CD14-positive monocyte (primary cell): ENCODE measurements around the gene NXPH4. TPM values are rescaled to one million over a fixed set of nuclear protein-coding genes. Genes with fewer than 3 reads are reported as not detected.

Experiments used
- DNase-seq, 3 donors: peaks; one replicate each; pipeline ENCODE4 v3.0.0-alpha.2; 2011 to 2022
- H2AFZ ChIP-seq: 2 replicates; pipeline ENCODE4 v1.6.0; 2012; ENCODE audit warnings: mild to moderate bottlenecking, low read depth, low read length, inconsistent platforms; ENCODE audit not compliant: insufficient read depth, poor library complexity, severe bottlenecking
- H3K27ac ChIP-seq, 2 donors: 1 replicate in 1 of 2; 2 replicates in 1 of 2; pipeline ENCODE4 v1.5.1; 2012 to 2013; ENCODE audit warnings: low read length in 2 of 2, control low read depth in 1 of 2, inconsistent platforms in 1 of 2, low read depth in 1 of 2, mild to moderate bottlenecking in 1 of 2
- H3K27me3 ChIP-seq, 2 donors: one replicate each; pipeline versions ENCODE4 v1.6.0 to v1.6.1; 2011 to 2013; ENCODE audit warnings: low read length in 2 of 2; ENCODE audit not compliant: control insufficient read depth in 2 of 2, insufficient read depth in 2 of 2
- H3K36me3 ChIP-seq, 2 donors: replicated peaks in 1 of 2; 1 replicate in 1 of 2; 2 replicates in 1 of 2; pipeline versions ENCODE4 v1.5.1 to v1.6.1; 2012 to 2013; ENCODE audit warnings: low read length in 2 of 2, control low read depth in 1 of 2, inconsistent platforms in 1 of 2, mild to moderate bottlenecking in 1 of 2; ENCODE audit not compliant: insufficient read depth in 2 of 2, control insufficient read depth in 1 of 2
- H3K4me1 ChIP-seq, 2 donors: 1 replicate in 1 of 2; 2 replicates in 1 of 2; pipeline versions ENCODE4 v1.5.1 to v1.6.1; 2012 to 2013; ENCODE audit warnings: low read length in 2 of 2, control low read depth in 1 of 2, inconsistent platforms in 1 of 2, mild to moderate bottlenecking in 1 of 2, moderate library complexity in 1 of 2; ENCODE audit not compliant: insufficient read depth in 2 of 2, control insufficient read depth in 1 of 2
- H3K4me2 ChIP-seq: replicated peaks from 2 replicates; pipeline ENCODE3; 2012; ENCODE audit warnings: low read length, moderate library complexity, mild to moderate bottlenecking; ENCODE audit not compliant: poor library complexity, severe bottlenecking; ENCODE audit errors: extremely low read depth
- H3K4me3 ChIP-seq, 3 experiments: fragments of 200-600 bp in 1 of 3; sonication (generic) in 1 of 3; replicated peaks in 1 of 3; 1 replicate in 2 of 3; 2 replicates in 1 of 3; pipeline ENCODE4 v1.5.1; 2011 to 2013; ENCODE audit warnings: low read length in 3 of 3, mild to moderate bottlenecking in 3 of 3, control low read depth in 2 of 3, low read depth in 2 of 3, inconsistent platforms in 1 of 3, moderate library complexity in 1 of 3
- H3K79me2 ChIP-seq: 2 replicates; pipeline ENCODE4 v1.6.0; 2012; ENCODE audit warnings: mild to moderate bottlenecking, control low read depth, inconsistent platforms, low read length, moderate library complexity; ENCODE audit not compliant: insufficient read depth
- H3K9ac ChIP-seq: 2 replicates; pipeline ENCODE4 v1.6.0; 2017; ENCODE audit warnings: low read length, mild to moderate bottlenecking; ENCODE audit not compliant: insufficient read depth, poor library complexity, severe bottlenecking
- H3K9me3 ChIP-seq, 2 donors: replicated peaks in 1 of 2; 1 replicate in 1 of 2; 2 replicates in 1 of 2; pipeline versions ENCODE4 v1.5.1 to v1.6.1; 2012 to 2013; ENCODE audit warnings: low read length in 2 of 2, control low read depth in 1 of 2; ENCODE audit not compliant: control insufficient read depth in 1 of 2, insufficient read depth in 1 of 2
- H4K20me1 ChIP-seq: 2 replicates; pipeline ENCODE4 v1.6.0; 2012; ENCODE audit warnings: mild to moderate bottlenecking, low read length, control low read depth, moderate library complexity; ENCODE audit not compliant: insufficient read depth
- H3K27ac Mint-ChIP-seq, 7 donors: one replicate each; pipeline ENCODE4 v1.8.0; 2020; ENCODE audit warnings: mild to moderate bottlenecking in 7 of 7, mixed read lengths in 7 of 7, moderate library complexity in 6 of 7, inconsistent platforms in 2 of 7
- H3K27me3 Mint-ChIP-seq, 3 donors: one replicate each; pipeline ENCODE4 v1.8.0; 2021 to 2022; ENCODE audit warnings: low read depth in 3 of 3, mild to moderate bottlenecking in 3 of 3, mixed read lengths in 3 of 3, moderate library complexity in 3 of 3, inconsistent platforms in 1 of 3
- H3K36me3 Mint-ChIP-seq, 2 donors: one replicate each; pipeline ENCODE4 v1.8.0; 2020; ENCODE audit warnings: mixed read lengths in 2 of 2, inconsistent platforms in 1 of 2, mild to moderate bottlenecking in 1 of 2
- H3K4me1 Mint-ChIP-seq: one replicate; pipeline ENCODE4 v1.8.0; 2020; ENCODE audit warnings: mild to moderate bottlenecking, mixed read lengths
- H3K4me3 Mint-ChIP-seq, 2 donors: one replicate each; pipeline ENCODE4 v1.8.0; 2020; ENCODE audit warnings: mild to moderate bottlenecking in 2 of 2, mixed read lengths in 2 of 2, moderate library complexity in 1 of 2
- H3K9me3 Mint-ChIP-seq, 7 donors: one replicate each; pipeline ENCODE4 v1.8.0; 2020 to 2022; ENCODE audit warnings: mixed read lengths in 7 of 7, mild to moderate bottlenecking in 6 of 7, moderate library complexity in 6 of 7, inconsistent platforms in 2 of 7
- WGBS: methylation state at CpG from one replicate; pipeline ENCODE4 v1.1.5; 2013; ENCODE audit warnings: missing lambda C conversion rate; ENCODE audit not compliant: insufficient coverage; 5-methylcytosine and 5-hydroxymethylcytosine counted together
- intact Hi-C, 2 donors: fragments of 100-400 bp; cut with micrococcal nuclease; formaldehyde crosslinking; loops; one replicate each; pipeline versions ENCODE4 v1.15.0 to v1.15.1; 2023
- polyA plus RNA-seq, 3 donors: library from polyadenylated mRNA; depleted of rRNA in 1 of 3; unstranded in 2 of 3; stranded (reverse) in 1 of 3; fragments of 300-500 nt in 2 of 3; fragments of >200 nt in 1 of 3; fragmentation: Illumina TruSeq in 2 of 3; gene quantifications; 1 replicate in 2 of 3; 2 replicates in 1 of 3; pipeline ENCODE4 v1.2.3, GENCODE V29; 2012 to 2021
- TF ChIP-seq, protein P1 (sequence below): fragments of 200-600 bp; IDR thresholded peaks from one replicate; pipeline ENCODE4 v1.8.0; 2022; ENCODE audit warnings: antibody characterized with exemption, mild to moderate bottlenecking

Gene NXPH4
- polyA plus RNA-seq, 3 donors: not detected

DNA sequence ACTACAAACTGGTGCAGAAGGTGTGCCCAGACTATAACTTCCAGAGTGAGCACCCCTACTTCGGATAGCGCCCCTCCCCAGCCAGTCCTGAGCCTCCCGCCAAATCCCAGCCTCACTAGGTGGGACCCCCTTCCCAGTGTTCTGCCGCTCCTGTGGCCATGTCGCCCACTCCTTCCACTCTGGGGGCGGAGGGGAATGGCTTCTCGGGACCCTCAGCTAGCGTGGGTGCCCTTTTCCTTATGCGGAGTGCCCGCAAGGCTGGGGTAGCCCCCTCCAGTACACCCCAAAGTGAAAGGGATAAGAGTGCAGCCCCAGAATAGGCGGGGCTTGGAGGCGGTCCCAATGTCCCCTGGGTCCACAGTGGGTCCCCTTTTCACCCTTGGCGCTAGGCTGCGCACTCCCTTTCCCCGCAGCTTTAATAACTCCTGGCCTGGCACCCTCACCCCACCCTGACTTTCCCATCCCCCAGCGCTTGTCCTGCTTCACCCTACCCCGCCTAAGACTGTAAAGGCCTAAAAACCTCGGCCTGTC lies 9.2 kb downstream of the NXPH4 start:
- Mint-ChIP-seq H3K4me3 (peak overlapping the region in 1 of 2 donors; percentile 89), H3K36me3 (peaks cover 6 to 29% of the 10 kb centered on the region in 2 donors), H3K27me3 (peaks cover 69 to 83% (median 80%) of the 10 kb centered on the region in 3 donors), H3K4me1 (peaks cover 58% of the 10 kb centered on the region), H3K27ac (no peak overlapping the region), H3K9me3 (peaks cover 0 to 36% (median 14%) of the 10 kb centered on the region in 7 donors)
- TF ChIP-seq, protein P1, sequence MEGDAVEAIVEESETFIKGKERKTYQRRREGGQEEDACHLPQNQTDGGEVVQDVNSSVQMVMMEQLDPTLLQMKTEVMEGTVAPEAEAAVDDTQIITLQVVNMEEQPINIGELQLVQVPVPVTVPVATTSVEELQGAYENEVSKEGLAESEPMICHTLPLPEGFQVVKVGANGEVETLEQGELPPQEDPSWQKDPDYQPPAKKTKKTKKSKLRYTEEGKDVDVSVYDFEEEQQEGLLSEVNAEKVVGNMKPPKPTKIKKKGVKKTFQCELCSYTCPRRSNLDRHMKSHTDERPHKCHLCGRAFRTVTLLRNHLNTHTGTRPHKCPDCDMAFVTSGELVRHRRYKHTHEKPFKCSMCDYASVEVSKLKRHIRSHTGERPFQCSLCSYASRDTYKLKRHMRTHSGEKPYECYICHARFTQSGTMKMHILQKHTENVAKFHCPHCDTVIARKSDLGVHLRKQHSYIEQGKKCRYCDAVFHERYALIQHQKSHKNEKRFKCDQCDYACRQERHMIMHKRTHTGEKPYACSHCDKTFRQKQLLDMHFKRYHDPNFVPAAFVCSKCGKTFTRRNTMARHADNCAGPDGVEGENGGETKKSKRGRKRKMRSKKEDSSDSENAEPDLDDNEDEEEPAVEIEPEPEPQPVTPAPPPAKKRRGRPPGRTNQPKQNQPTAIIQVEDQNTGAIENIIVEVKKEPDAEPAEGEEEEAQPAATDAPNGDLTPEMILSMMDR: no peak
- Histone ChIP-seq H3K4me2 (peak overlapping the region; percentile 67), H3K4me1 (peaks cover 39 to 49% of the 10 kb centered on the region in 2 donors), H3K9ac (no peak overlapping the region), H3K9me3 (peaks cover 0 to 38% of the 10 kb centered on the region in 2 donors), H3K79me2 (peaks cover 12% of the 10 kb centered on the region), H4K20me1 (peaks cover 6% of the 10 kb centered on the region), H2AFZ (no peak overlapping the region), H3K4me3 (peak overlapping the region in 1 of 3 experiments; percentile 52), H3K36me3 (no peaks in the 10 kb centered on the region), H3K27me3 (peaks cover 65 to 72% of the 10 kb centered on the region in 2 donors), H3K27ac (no peak overlapping the region)
- WGBS: 14% methylated on average over 15 of the region's 18 CpGs
- DNase-seq: no peak
- intact Hi-C loops: loop anchor here in 1 of 2 donors (2.0 kb wide), 1 partner anchor 13 kb away; no protein-coding TSS in a partner anchor

DNA sequence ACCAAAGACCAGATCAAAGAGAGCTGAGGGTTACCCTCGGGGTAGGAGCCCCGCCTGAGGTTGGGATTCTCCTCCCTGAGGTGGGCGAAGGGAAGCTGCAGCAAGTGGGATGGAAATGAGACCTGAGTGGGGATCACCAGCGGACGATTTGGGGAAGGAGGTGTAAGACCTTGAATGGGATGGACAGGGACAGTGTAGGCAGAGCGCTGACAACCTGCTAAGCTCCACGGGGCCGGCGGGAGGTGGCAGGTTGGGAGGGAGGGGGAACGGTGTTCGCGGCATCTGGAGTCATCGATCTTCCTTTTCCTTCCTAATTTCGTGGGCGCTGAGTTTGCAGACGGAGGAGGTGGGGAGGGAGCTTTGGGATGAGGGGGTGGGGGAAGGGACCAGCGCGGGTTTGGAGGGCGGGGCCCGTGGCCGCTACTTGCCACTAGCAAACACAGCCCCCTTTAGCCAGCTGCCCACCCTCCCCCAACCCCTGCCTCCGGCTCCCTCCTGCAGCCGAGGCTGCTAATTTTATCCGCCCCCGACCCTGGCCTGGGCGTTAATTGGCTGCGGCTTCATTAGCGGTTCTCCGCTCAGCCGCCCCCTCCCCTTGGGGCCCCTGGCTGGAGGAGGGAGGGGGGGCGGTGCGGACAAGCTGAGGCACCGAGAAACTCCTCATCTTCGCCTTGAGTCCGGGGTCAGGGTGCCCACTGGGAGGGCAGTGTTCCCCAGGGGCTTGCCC lies 10.2 kb downstream of the NXPH4 start:
- Mint-ChIP-seq H3K4me1 (peaks cover 60% of the 10 kb centered on the region), H3K27ac (peak overlapping the region in 2 of 7 donors; percentile 30 to 38), H3K27me3 (peaks cover 59 to 72% (median 71%) of the 10 kb centered on the region in 3 donors), H3K9me3 (peaks cover 0 to 30% (median 13%) of the 10 kb centered on the region in 7 donors), H3K4me3 (peak overlapping the region; percentile 24 to 89), H3K36me3 (peaks cover 14 to 30% of the 10 kb centered on the region in 2 donors)
- WGBS: 4% methylated on average over 21 of the region's 35 CpGs
- Histone ChIP-seq H2AFZ (no peak overlapping the region), H3K4me3 (peak overlapping the region in 1 of 3 experiments; percentile 14), H4K20me1 (peaks cover 13% of the 10 kb centered on the region), H3K9ac (no peak overlapping the region), H3K27me3 (peaks cover 55 to 62% of the 10 kb centered on the region in 2 donors), H3K79me2 (peaks cover 22% of the 10 kb centered on the region), H3K4me2 (peak overlapping the region; percentile 30), H3K36me3 (peaks cover 5 to 8% of the 10 kb centered on the region in 2 donors), H3K9me3 (peaks cover 0 to 30% of the 10 kb centered on the region in 2 donors), H3K4me1 (peaks cover 41 to 53% of the 10 kb centered on the region in 2 donors), H3K27ac (no peak overlapping the region)
- intact Hi-C loops: no loop called here
- DNase-seq: no peak
- TF ChIP-seq, protein P1: no peak
